GM12878 (cell line): ENCODE results near the gene GALNT12. TPM values are rescaled to one million over a fixed set of nuclear protein-coding genes. Genes with fewer than 3 reads are reported as not detected.

Source experiments
- ATAC-seq: fragments of 200-7000 bp; cut with Tn5 transposase; 3 replicates; pipeline ENCODE4 v1.9.1; 2020; ENCODE audit warnings: mild to moderate bottlenecking, moderate library complexity
- BruUV-seq: library from RNA; stranded (reverse); fragments of 400-500 nt; replicated peaks from 2 replicates; lab custom pipeline; 2021; lab: Mats Ljungman, UMichigan
- CTCF ChIA-PET: fragments of 300-600 bp; sonication (Branson Sonifier 250); formaldehyde crosslinking; extraction: SDS; loops from one replicate; lab custom pipeline; 2021; ENCODE audit warnings: inconsistent platforms; lab: Yijun Ruan, JAX
- POLR2A ChIA-PET: fragments of 350-600 bp; formaldehyde crosslinking; extraction: SDS; loops from one replicate; lab custom pipeline; 2021; ENCODE audit warnings: inconsistent platforms; lab: Charles Lee
- RAD21 ChIA-PET: fragments of 300-600 bp; sonication (Branson Sonifier 250); formaldehyde crosslinking; loops from one replicate; lab custom pipeline; 2023; ENCODE audit warnings: antibody characterized with exemption; ENCODE audit not compliant: unreplicated experiment; lab: Charles Lee
- SMC1A ChIA-PET: fragments of 300-600 bp; sonication (Branson Sonifier 250); formaldehyde crosslinking; loops from one replicate; lab custom pipeline; 2023; ENCODE audit not compliant: unreplicated experiment, uncharacterized antibody; lab: Charles Lee
- DNase-seq: peaks from one replicate; pipeline ENCODE4 v3.0.0-alpha.2; 2011; ENCODE audit warnings: low read depth, low spot score
- FAIRE-seq: peaks from 3 replicates; lab custom pipeline; 2011; peaks lifted over from hg19 to GRCh38; lab: Jason Lieb, UNC
- H2AFZ ChIP-seq: 2 replicates; pipeline ENCODE4 v1.6.0; 2011; ENCODE audit warnings: low read depth, low read length, control low read depth; ENCODE audit not compliant: control insufficient read depth
- H3K27ac ChIP-seq: 2 replicates; pipeline ENCODE4 v1.5.1; 2011; ENCODE audit warnings: control low read depth; ENCODE audit not compliant: control insufficient read depth, insufficient read depth
- H3K27me3 ChIP-seq, 2 experiments: replicated peaks in 1 of 2; 2 replicates each; pipeline versions ENCODE4 v1.6.0 to v1.6.1; 2011; ENCODE audit warnings: low read length in 1 of 2; ENCODE audit not compliant: control insufficient read depth in 2 of 2, insufficient read depth in 2 of 2
- H3K36me3 ChIP-seq, 2 experiments: 2 replicates each; pipeline ENCODE4 v1.5.1; 2011; ENCODE audit warnings: low read length in 1 of 2; ENCODE audit not compliant: control insufficient read depth in 2 of 2, insufficient read depth in 2 of 2
- H3K4me1 ChIP-seq: 2 replicates; pipeline ENCODE4 v1.6.1; 2011; ENCODE audit warnings: mild to moderate bottlenecking, low read length, moderate library complexity, mixed read lengths; ENCODE audit not compliant: control insufficient read depth, insufficient read depth
- H3K4me2 ChIP-seq: 2 replicates; pipeline ENCODE4 v1.6.0; 2011; ENCODE audit warnings: control low read depth; ENCODE audit not compliant: control insufficient read depth, insufficient read depth
- H3K4me3 ChIP-seq: fragments of 200-600 bp; sonication (generic); 2 replicates; pipeline ENCODE4 v1.5.1; 2016
- H3K79me2 ChIP-seq: 2 replicates; pipeline ENCODE4 v1.6.0; 2011; ENCODE audit warnings: low read length; ENCODE audit not compliant: control insufficient read depth, insufficient read depth
- H3K9ac ChIP-seq: 2 replicates; pipeline ENCODE4 v1.8.0; 2011; ENCODE audit warnings: low read length, control low read depth, mixed read lengths; ENCODE audit not compliant: control insufficient read depth, insufficient read depth
- H3K9me3 ChIP-seq: replicated peaks from 3 replicates; pipeline ENCODE4 v1.5.1; 2011; ENCODE audit warnings: mild to moderate bottlenecking, low read length; ENCODE audit not compliant: control insufficient read depth, insufficient read depth
- H4K20me1 ChIP-seq: 2 replicates; pipeline ENCODE4 v1.6.0; 2011; ENCODE audit not compliant: control insufficient read depth, insufficient read depth
- BCL11A ChIP-seq: IDR thresholded peaks from 2 replicates; pipeline ENCODE4 v1.6.1; 2011; ENCODE audit warnings: low read depth, low read length
- CBFB ChIP-seq: IDR thresholded peaks from 2 replicates; pipeline ENCODE4 v1.6.1; 2016; ENCODE audit warnings: antibody characterized with exemption, low read depth
- HDAC6 ChIP-seq: fragments of 200-600 bp; sonication (generic); IDR thresholded peaks from one replicate; pipeline ENCODE4 v1.8.0; 2017; ENCODE audit warnings: antibody characterized with exemption; ENCODE audit not compliant: unreplicated experiment
- IRF3 ChIP-seq: fragments of 450-650 bp; IDR thresholded peaks from 2 replicates; pipeline ENCODE4 v1.6.1; 2014; ENCODE audit warnings: mild to moderate bottlenecking
- KDM1A ChIP-seq: fragments of 200-600 bp; sonication (generic); IDR thresholded peaks from 2 replicates; pipeline ENCODE4 v1.6.1; 2016; ENCODE audit warnings: borderline replicate concordance
- MTA3 ChIP-seq: IDR thresholded peaks from 2 replicates; pipeline ENCODE4 v1.6.1; 2012; ENCODE audit warnings: low read length, inconsistent platforms, borderline replicate concordance
- PKNOX1 ChIP-seq: fragments of 450-650 bp; IDR thresholded peaks from 2 replicates; pipeline ENCODE4 v1.6.1; 2016; ENCODE audit warnings: mild to moderate bottlenecking
- RAD21 ChIP-seq: IDR thresholded peaks from 2 replicates; pipeline ENCODE4 v1.6.1; 2011; ENCODE audit warnings: mild to moderate bottlenecking, low read depth, low read length, moderate library complexity; ENCODE audit not compliant: insufficient read depth
- RUNX3 ChIP-seq: IDR thresholded peaks from 2 replicates; pipeline ENCODE4 v1.6.1; 2012; ENCODE audit warnings: low read length, inconsistent platforms
- SMAD1 ChIP-seq: fragments of 450-650 bp; IDR thresholded peaks from 2 replicates; pipeline ENCODE4 v1.6.1; 2018; ENCODE audit warnings: mild to moderate bottlenecking, low read depth; ENCODE audit not compliant: partially characterized antibody
- SMAD5 ChIP-seq: IDR thresholded peaks from 2 replicates; pipeline ENCODE4 v1.6.1; 2016; ENCODE audit warnings: antibody characterized with exemption, low read depth
- SMARCA5 ChIP-seq: fragments of 450-650 bp; IDR thresholded peaks from 2 replicates; pipeline ENCODE4 v1.6.1; 2017; ENCODE audit warnings: mild to moderate bottlenecking
- SMC3 ChIP-seq: IDR thresholded peaks from 2 replicates; pipeline ENCODE4 v1.6.1; 2011; ENCODE audit warnings: low read length, improper control_type of control experiment, borderline replicate concordance
- SPI1 ChIP-seq: IDR thresholded peaks from 2 replicates; pipeline ENCODE4 v1.6.1; 2011; ENCODE audit warnings: low read depth, mild to moderate bottlenecking, low read length, moderate library complexity, borderline replicate concordance; ENCODE audit not compliant: insufficient read depth
- SRF ChIP-seq, 2 experiments: IDR thresholded peaks; 2 replicates each; pipeline ENCODE4 v1.6.1; 2011; ENCODE audit warnings: low read depth in 2 of 2, low read length in 2 of 2, mild to moderate bottlenecking in 1 of 2, moderate library complexity in 1 of 2
- TARDBP ChIP-seq: IDR thresholded peaks from 2 replicates; pipeline ENCODE4 v1.6.1; 2016; ENCODE audit warnings: borderline replicate concordance
- YY1 ChIP-seq: IDR thresholded peaks from 2 replicates; pipeline ENCODE4 v1.6.1; 2011; ENCODE audit warnings: low read depth, mild to moderate bottlenecking, low read length
- ZSCAN29 ChIP-seq: fragments of 450-650 bp; IDR thresholded peaks from 2 replicates; pipeline ENCODE4 v1.6.1; 2017; ENCODE audit warnings: mild to moderate bottlenecking, moderate library complexity
- WGBS: methylation state at CpG from one replicate; pipeline ENCODE4 v1.1.6; 2016; ENCODE audit warnings: low lambda C conversion rate; ENCODE audit not compliant: insufficient replicate concordance, insufficient coverage; ENCODE audit errors: missing lambda C conversion rate; 5-methylcytosine and 5-hydroxymethylcytosine counted together
- in situ Hi-C: fragments of 300-500 bp; cut with MboI; formaldehyde crosslinking; loops from 9 replicates; pipeline ENCODE4 v1.14.3; 2018; ENCODE audit warnings: mixed read lengths
- intact Hi-C: fragments of 100-400 bp; cut with micrococcal nuclease; formaldehyde crosslinking; loops from one replicate; pipeline ENCODE4 v1.14.2; 2022; ENCODE audit not compliant: unreplicated experiment
- polyA plus RNA-seq, 11 experiments: library from polyadenylated mRNA; depleted of rRNA in 4 of 11; unstranded in 6 of 11; stranded (reverse) in 5 of 11; fragments of >200 nt; fragmentation: Nextera tagmentation in 4 of 11; fragmentation: Illumina TruSeq in 1 of 11; extraction: Ambion mirVana in 4 of 11; extraction: Trizol in 1 of 11; gene quantifications; 1 replicate in 1 of 11; 2 replicates in 10 of 11; pipeline versions ENCODE4 v1.2.1 to v1.2.3, GENCODE V29; 2011 to 2016; ENCODE audit warnings: inconsistent platforms in 2 of 11, missing spikeins in 2 of 11, low read depth in 1 of 11
- total RNA-seq, 4 experiments: library from RNA; depleted of rRNA in 3 of 4; stranded (reverse); fragments of >200 nt in 3 of 4; fragmentation: Illumina TruSeq in 1 of 4; extraction: Trizol in 1 of 4; gene quantifications; 2 replicates each; pipeline versions ENCODE4 v1.2.1 to v1.2.3, GENCODE V29; 2013 to 2021

Gene GALNT12
- total and polyA plus RNA-seq, 10 of the 15 experiments (the other 5 are each of a cell fraction or from before 2014, with no cell fraction given), result 0.13 to 5.3 (median 3.2) TPM

- TF ChIP-seq BCL11A, result 0 out of 2 replicates have a peak, but pooled peaks have one; percentile 30
- TF ChIP-seq HDAC6, result no peak
- TF ChIP-seq SMC3, result peak; percentile 70
- TF ChIP-seq SMARCA5, result peak; percentile 43; the same call in 1 of the 2 replicates
- TF ChIP-seq PKNOX1, result no peak
- peak; percentile 82 for TF ChIP-seq RAD21
- no peak for TF ChIP-seq KDM1A
- TF ChIP-seq RUNX3, result peak; percentile 93
- peak; percentile 92 for TF ChIP-seq CBFB
These were observed 16.4 kb upstream of the GALNT12 start (continued) for GRCh38 chr9:98790842-98791607.

- H3K36me3 ChIP-seq, result no peaks in the 10 kb centered on the region
- H2AFZ ChIP-seq, result no peak overlapping the region
- WGBS, result 54% methylated on average over 18 of the region's 18 CpGs
- in situ Hi-C loops, result loop anchor here (25.0 kb wide), 1 partner anchor 730 kb away; the partner anchor contains the start of gene NANS
- SMC1A ChIA-PET, result interaction anchor here (0.6 to 1.1 kb wide), 2 partner anchors 17 to 350 kb away, joined by 3 read pairs; no protein-coding TSS in a partner anchor
- H3K9ac ChIP-seq, result no peak overlapping the region
- no peak for ATAC-seq
- CTCF ChIA-PET, result interaction anchor here (0.6 to 2.4 kb wide), 9 partner anchors 10 to 476 kb away, joined by 3 to 15 read pairs (median 3); no protein-coding TSS in a partner anchor
- H3K79me2 ChIP-seq, result no peaks in the 10 kb centered on the region
- peaks cover 3% of the 10 kb centered on the region; the same call in 1 of the 2 replicates for H3K4me1 ChIP-seq
- DNase-seq, result no peak
- no peak overlapping the region for H3K27ac ChIP-seq
- no peak overlapping the region for H3K4me2 ChIP-seq
- no peaks in the 10 kb centered on the region for H3K9me3 ChIP-seq
- no peaks in the 10 kb centered on the region for H4K20me1 ChIP-seq
- RAD21 ChIA-PET, result interaction anchor here (1.6 kb wide), 1 partner anchor 255 kb away, joined by 3 read pairs; no protein-coding TSS in a partner anchor
- peaks cover 0 to 2% of the 10 kb centered on the region in 2 experiments; a peak in 1 of 4 replicates for H3K27me3 ChIP-seq
- POLR2A ChIA-PET, result no interaction called here
- FAIRE-seq, result no peak
- no peak overlapping the region for H3K4me3 ChIP-seq
- intact Hi-C loops, result loop anchor here (1.0 kb wide), 2 partner anchors 256 to 477 kb away; no protein-coding TSS in a partner anchor
- no TSS peak for BruUV-seq
- TF ChIP-seq SRF (IDR thresholded peaks at IDR 0.05; ENCODE audit: low read depth in 2 of 2, low read length in 2 of 2) (no peak), ZSCAN29 (no peak), SMAD5 (no peak), SMAD1 (no peak), MTA3 (no peak), YY1 (no peak), RAD21 (no peak), IRF3 (no peak), TARDBP (no peak), SPI1 (no peak)
These were observed 15.6 kb upstream of the GALNT12 start for GRCh38 chr9:98791608-98792490.
